Transverse colon (tissue), 4 donors: ENCODE measurements around the gene GRIP1. TPM values are rescaled to one million over a fixed set of nuclear protein-coding genes. Genes with fewer than 3 reads are reported as not detected.

Experiments used
- DNase-seq: peaks from one replicate; pipeline ENCODE4 v3.0.0-alpha.2; 2019
- H3K27ac ChIP-seq, 4 donors: fragments of 200-600 bp; sonication (generic); 2 replicates each; pipeline ENCODE4 v1.5.1; 2016 to 2018; ENCODE audit warnings: inconsistent platforms in 4 of 4
- H3K27me3 ChIP-seq: fragments of 200-600 bp; sonication (generic); 2 replicates; pipeline ENCODE4 v1.5.1; 2017; ENCODE audit warnings: inconsistent platforms
- H3K36me3 ChIP-seq, 4 donors: fragments of 200-600 bp; sonication (generic); 2 replicates each; pipeline ENCODE4 v1.5.1; 2017 to 2019; ENCODE audit warnings: inconsistent platforms in 4 of 4
- H3K4me1 ChIP-seq, 4 donors: fragments of 200-600 bp; sonication (generic); 2 replicates each; pipeline ENCODE4 v1.5.1; 2017 to 2020; ENCODE audit warnings: inconsistent platforms in 4 of 4
- H3K4me3 ChIP-seq, 4 donors: fragments of 200-600 bp; sonication (generic); 1 replicate in 1 of 4; 2 replicates in 3 of 4; pipeline versions ENCODE4 v1.5.1 to v1.6.1; 2017 to 2019; ENCODE audit warnings: inconsistent platforms in 4 of 4
- H3K9me3 ChIP-seq, 2 donors: fragments of 200-600 bp; sonication (generic); 2 replicates each; pipeline ENCODE4 v1.5.1; 2017 to 2019; ENCODE audit warnings: inconsistent platforms in 2 of 2
- CTCF ChIP-seq, 5 experiments: fragments of 200-600 bp in 3 of 5; fragments of 450-650 bp in 2 of 5; sonication (generic) in 3 of 5; IDR thresholded peaks; 1 replicate in 2 of 5; 2 replicates in 3 of 5; pipeline ENCODE4 v1.5.1; 2016 to 2017; ENCODE audit warnings: antibody characterized with exemption in 5 of 5, inconsistent platforms in 3 of 5, mild to moderate bottlenecking in 2 of 5, moderate library complexity in 1 of 5
- EP300 ChIP-seq: sonication (generic); formaldehyde crosslinking; IDR thresholded peaks from one replicate; pipeline ENCODE4 v1.6.1; 2017; ENCODE audit warnings: antibody characterized with exemption, low read depth
- POLR2A ChIP-seq: fragments of 450-650 bp; IDR thresholded peaks from one replicate; pipeline ENCODE4 v1.6.1; 2016; ENCODE audit warnings: antibody characterized with exemption, mild to moderate bottlenecking, moderate library complexity
- POLR2AphosphoS5 ChIP-seq, 3 donors: sonication (generic); formaldehyde crosslinking; IDR thresholded peaks; one replicate each; pipeline ENCODE4 v1.6.1; 2016; ENCODE audit warnings: antibody characterized with exemption in 3 of 3
- WGBS, 2 donors: methylation state at CpG; one replicate each; pipeline ENCODE4 v1.1.5; 2018; ENCODE audit warnings: low coverage in 1 of 2; 5-methylcytosine and 5-hydroxymethylcytosine counted together
- in situ Hi-C, 4 donors: fragments of 200-750 bp; cut with MboI; loops; one replicate each; pipeline versions ENCODE4 v1.15.0 to v1.15.1; 2017; ENCODE audit warnings: low sequenced_read_pairs in 3 of 4, low pct_ligation_motif_present in 1 of 4, low pct_unique_long_range_greater_than_20kb in 1 of 4
- intact Hi-C: fragments of 100-400 bp; cut with DNase I; formaldehyde crosslinking; loops from one replicate; pipeline ENCODE4 v1.15.1; 2023; ENCODE audit warnings: low total_unique reads
- total RNA-seq, 4 donors: library from RNA; depleted of rRNA; stranded (reverse); fragments of >200 nt; gene quantifications; one replicate each; pipeline ENCODE4 v1.1.0, GENCODE V29; 2016

The GRIP1 gene
- total RNA-seq, 4 donors from 2014 or later, result 4.4 to 9.0 (median 8.2) TPM

- Histone ChIP-seq H3K9me3 (no peaks in the 10 kb centered on the region), H3K36me3 (no peaks in the 10 kb centered on the region), H3K27ac (no peak overlapping the region), H3K4me1 (no peaks in the 10 kb centered on the region), H3K27me3 (no peaks in the 10 kb centered on the region), H3K4me3 (no peak overlapping the region)
- no peak for DNase-seq
- WGBS, 2 donors, result 68 to 69% methylated on average over 3 of the region's 3 CpGs
- in situ Hi-C loops (no loop called here), intact Hi-C loops (no loop called here)
- TF ChIP-seq POLR2A (no peak), CTCF (IDR thresholded peaks at IDR 0.05) (no peak), POLR2AphosphoS5 (IDR thresholded peaks at IDR 0.05) (no peak), EP300 (no peak)
These were observed 187.0 kb downstream of the GRIP1 start for GRCh38 chr12:66491853-66492252.

GRCh38 chr12:66482351-66483203, 196.3 kb downstream of the GRIP1 start:
- intact Hi-C loops, result no loop called here
- TF ChIP-seq POLR2A (no peak), CTCF (IDR thresholded peaks at IDR 0.05) (no peak), EP300 (no peak)
- H3K36me3 ChIP-seq, result no peaks in the 10 kb centered on the region
- no peak overlapping the region for H3K4me3 ChIP-seq
- H3K9me3 ChIP-seq, result peaks cover 2 to 6% of the 10 kb centered on the region in 2 donors
- H3K27me3 ChIP-seq, result no peaks in the 10 kb centered on the region
- 66 to 78% methylated on average over 2 to 3 of the region's 3 CpGs for WGBS, 2 donors
- no peaks in the 10 kb centered on the region for H3K4me1 ChIP-seq
- H3K27ac ChIP-seq, result no peak overlapping the region
- in situ Hi-C loops, result no loop called here
- DNase-seq, result no peak

GRCh38 chr12:66467932-66468331, 210.9 kb downstream of the GRIP1 start:
- Histone ChIP-seq H3K36me3 (no peaks in the 10 kb centered on the region), H3K27ac (no peak overlapping the region), H3K4me3 (no peak overlapping the region), H3K9me3 (no peaks in the 10 kb centered on the region), H3K27me3 (no peaks in the 10 kb centered on the region), H3K4me1 (no peaks in the 10 kb centered on the region)
- in situ Hi-C loops, result no loop called here
- no peak for TF ChIP-seq POLR2A
- no peak for TF ChIP-seq CTCF (IDR thresholded peaks at IDR 0.05)
- no peak for TF ChIP-seq POLR2AphosphoS5 (IDR thresholded peaks at IDR 0.05)
- no peak for TF ChIP-seq EP300
- intact Hi-C loops, result no loop called here
- DNase-seq, result no peak

- 89 to 92% methylated on average over 2 to 3 of the region's 3 CpGs for WGBS, 2 donors
- Histone ChIP-seq H3K27me3 (no peaks in the 10 kb centered on the region), H3K36me3 (no peaks in the 10 kb centered on the region), H3K4me3 (no peak overlapping the region), H3K4me1 (no peaks in the 10 kb centered on the region), H3K9me3 (no peaks in the 10 kb centered on the region), H3K27ac (no peak overlapping the region)
- no peak for DNase-seq
- TF ChIP-seq POLR2AphosphoS5 (IDR thresholded peaks at IDR 0.05) (no peak), EP300 (no peak), CTCF (IDR thresholded peaks at IDR 0.05) (no peak), POLR2A (no peak)
- intact Hi-C loops (no loop called here), in situ Hi-C loops (no loop called here)
These were observed 217.5 kb downstream of the GRIP1 start for GRCh38 chr12:66461331-66461730.
